GM23338 (cell line): ENCODE data around the gene TENM4.

ENCODE experiments used
- EZH2 ChIP-seq: fragments of 200-600 bp; sonication (generic); IDR thresholded peaks from one replicate; pipeline ENCODE4 v1.8.0; 2017; ENCODE audit warnings: antibody characterized with exemption, mild to moderate bottlenecking, low read depth; ENCODE audit not compliant: unreplicated experiment
- TF ChIP-seq, protein P1 (sequence below): IDR thresholded peaks from one replicate; pipeline ENCODE4 v1.6.1; 2018; ENCODE audit warnings: antibody characterized with exemption; ENCODE audit not compliant: unreplicated experiment
- TF ChIP-seq, protein P2 (sequence below), 2 experiments: fragments of 200-600 bp in 1 of 2; sonication (generic) in 1 of 2; conservative IDR thresholded peaks; 2 replicates each; pipeline versions ENCODE4 v1.5.1 to v1.6.1; 2016 to 2017; ENCODE audit warnings: antibody characterized with exemption in 2 of 2, low read depth in 2 of 2, mild to moderate bottlenecking in 2 of 2, moderate library complexity in 1 of 2

DNA sequence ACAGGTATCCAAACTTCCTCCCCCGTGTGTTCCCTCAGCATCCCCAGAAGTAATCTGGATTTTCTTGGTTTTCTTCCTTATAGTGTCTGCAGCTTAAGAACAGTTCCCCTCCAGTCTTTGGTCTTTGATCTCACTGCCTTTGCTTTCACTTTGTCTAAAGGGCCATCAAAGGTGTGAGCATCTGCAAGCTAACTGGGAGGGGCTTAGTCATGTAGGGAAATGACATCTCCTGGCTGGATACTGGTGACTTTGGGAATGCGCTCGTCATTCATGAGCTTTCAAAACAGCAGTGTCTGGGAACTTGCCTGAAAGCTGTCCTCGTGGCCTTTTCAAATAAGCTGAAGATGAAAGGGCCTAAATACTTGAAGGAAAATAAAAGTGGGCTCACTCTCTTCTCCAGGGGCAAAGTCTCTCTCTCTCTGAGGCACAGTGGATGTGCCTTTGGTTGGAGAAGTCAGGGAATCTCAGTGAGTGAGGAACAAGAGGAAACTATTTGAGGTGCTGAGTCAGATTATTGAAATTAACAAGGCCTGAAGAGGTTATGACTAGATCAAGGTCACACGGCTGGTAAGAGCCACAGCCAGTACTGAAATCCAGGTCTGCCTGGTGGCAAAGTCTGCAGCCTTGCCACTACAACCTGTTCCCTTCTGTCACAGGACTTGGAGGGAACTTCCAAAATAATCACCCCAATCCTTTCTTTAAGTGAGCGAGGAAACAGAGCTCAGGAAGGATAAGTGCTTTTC is 45.6 kb upstream of the TENM4 start:
- TF ChIP-seq, protein P1, sequence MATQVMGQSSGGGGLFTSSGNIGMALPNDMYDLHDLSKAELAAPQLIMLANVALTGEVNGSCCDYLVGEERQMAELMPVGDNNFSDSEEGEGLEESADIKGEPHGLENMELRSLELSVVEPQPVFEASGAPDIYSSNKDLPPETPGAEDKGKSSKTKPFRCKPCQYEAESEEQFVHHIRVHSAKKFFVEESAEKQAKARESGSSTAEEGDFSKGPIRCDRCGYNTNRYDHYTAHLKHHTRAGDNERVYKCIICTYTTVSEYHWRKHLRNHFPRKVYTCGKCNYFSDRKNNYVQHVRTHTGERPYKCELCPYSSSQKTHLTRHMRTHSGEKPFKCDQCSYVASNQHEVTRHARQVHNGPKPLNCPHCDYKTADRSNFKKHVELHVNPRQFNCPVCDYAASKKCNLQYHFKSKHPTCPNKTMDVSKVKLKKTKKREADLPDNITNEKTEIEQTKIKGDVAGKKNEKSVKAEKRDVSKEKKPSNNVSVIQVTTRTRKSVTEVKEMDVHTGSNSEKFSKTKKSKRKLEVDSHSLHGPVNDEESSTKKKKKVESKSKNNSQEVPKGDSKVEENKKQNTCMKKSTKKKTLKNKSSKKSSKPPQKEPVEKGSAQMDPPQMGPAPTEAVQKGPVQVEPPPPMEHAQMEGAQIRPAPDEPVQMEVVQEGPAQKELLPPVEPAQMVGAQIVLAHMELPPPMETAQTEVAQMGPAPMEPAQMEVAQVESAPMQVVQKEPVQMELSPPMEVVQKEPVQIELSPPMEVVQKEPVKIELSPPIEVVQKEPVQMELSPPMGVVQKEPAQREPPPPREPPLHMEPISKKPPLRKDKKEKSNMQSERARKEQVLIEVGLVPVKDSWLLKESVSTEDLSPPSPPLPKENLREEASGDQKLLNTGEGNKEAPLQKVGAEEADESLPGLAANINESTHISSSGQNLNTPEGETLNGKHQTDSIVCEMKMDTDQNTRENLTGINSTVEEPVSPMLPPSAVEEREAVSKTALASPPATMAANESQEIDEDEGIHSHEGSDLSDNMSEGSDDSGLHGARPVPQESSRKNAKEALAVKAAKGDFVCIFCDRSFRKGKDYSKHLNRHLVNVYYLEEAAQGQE: no peak
- TF ChIP-seq, protein P2, sequence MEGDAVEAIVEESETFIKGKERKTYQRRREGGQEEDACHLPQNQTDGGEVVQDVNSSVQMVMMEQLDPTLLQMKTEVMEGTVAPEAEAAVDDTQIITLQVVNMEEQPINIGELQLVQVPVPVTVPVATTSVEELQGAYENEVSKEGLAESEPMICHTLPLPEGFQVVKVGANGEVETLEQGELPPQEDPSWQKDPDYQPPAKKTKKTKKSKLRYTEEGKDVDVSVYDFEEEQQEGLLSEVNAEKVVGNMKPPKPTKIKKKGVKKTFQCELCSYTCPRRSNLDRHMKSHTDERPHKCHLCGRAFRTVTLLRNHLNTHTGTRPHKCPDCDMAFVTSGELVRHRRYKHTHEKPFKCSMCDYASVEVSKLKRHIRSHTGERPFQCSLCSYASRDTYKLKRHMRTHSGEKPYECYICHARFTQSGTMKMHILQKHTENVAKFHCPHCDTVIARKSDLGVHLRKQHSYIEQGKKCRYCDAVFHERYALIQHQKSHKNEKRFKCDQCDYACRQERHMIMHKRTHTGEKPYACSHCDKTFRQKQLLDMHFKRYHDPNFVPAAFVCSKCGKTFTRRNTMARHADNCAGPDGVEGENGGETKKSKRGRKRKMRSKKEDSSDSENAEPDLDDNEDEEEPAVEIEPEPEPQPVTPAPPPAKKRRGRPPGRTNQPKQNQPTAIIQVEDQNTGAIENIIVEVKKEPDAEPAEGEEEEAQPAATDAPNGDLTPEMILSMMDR (conservative IDR thresholded peaks at IDR 0.05; ENCODE audit: low read depth in 2 of 2): no peak
- no peak for TF ChIP-seq EZH2
